ENCODE measurements around the gene CCP110.

The CCP110 gene

DNA sequence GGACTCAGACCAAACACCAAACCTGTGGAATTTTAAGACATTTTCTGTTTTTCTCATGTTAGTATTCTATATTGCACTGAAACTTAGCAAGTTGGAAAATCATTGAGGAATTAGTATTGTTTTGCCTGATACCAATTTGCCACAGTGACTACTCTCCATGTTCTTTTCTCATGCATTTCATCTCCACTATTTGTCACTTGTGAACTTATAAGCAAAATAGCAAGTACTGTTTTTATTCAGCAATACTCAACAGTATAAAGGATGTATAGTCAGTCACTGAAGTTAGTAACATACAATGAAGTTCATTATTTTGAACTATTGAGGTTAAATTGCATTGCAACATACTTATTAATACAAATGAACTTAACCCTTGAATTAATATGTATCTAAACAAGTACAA lies 25.9 kb downstream of the CCP110 start:
- DNase-seq (ENCODE audit: low read depth, low spot score) = no peak

DNA sequence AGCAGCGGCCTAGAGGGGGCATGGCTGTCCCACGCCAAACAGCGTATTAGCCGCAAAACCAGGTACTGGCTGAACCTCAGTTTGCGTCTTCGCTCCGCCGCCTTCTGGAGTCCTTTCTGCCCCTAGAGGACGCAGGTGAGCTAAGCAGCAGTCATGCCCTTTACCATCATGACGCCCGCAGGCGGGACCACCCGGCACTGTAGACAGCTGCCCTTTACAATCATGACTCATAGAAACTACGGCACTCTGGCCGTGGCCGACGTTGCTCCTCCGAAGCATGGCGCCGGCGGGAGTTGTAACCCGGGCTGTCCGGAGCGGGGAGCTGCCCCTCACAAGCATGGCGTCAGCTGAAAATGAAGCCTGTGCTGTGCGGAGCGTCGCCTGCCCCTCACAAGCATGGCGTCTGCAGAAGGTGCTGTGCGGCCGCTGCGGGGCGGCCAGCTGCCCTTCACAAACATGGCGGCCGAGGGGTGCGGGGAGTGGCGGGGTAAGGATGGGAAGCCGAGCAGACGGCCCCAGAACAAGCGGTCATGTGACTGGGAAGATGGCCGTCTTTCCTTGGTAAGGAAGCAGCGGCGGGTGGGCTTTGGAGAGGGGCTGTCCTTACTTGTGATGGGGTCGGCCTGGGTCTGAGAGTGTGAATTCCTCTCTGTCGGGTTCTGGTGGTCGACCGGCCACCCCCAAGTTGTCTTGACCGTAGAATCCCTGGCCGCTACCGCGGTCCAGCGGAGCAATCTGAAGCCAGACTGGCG lies 31.6 kb downstream of the CCP110 start, which contains the start of gene VPS35L:
VPS35L (plus strand) TSS at position 518 of the 752 bp plus-strand sequence; CDS start at position 545, 27 bp downstream.
- peak; percentile 94 for DNase-seq (ENCODE audit: low read depth, low spot score)

DNA sequence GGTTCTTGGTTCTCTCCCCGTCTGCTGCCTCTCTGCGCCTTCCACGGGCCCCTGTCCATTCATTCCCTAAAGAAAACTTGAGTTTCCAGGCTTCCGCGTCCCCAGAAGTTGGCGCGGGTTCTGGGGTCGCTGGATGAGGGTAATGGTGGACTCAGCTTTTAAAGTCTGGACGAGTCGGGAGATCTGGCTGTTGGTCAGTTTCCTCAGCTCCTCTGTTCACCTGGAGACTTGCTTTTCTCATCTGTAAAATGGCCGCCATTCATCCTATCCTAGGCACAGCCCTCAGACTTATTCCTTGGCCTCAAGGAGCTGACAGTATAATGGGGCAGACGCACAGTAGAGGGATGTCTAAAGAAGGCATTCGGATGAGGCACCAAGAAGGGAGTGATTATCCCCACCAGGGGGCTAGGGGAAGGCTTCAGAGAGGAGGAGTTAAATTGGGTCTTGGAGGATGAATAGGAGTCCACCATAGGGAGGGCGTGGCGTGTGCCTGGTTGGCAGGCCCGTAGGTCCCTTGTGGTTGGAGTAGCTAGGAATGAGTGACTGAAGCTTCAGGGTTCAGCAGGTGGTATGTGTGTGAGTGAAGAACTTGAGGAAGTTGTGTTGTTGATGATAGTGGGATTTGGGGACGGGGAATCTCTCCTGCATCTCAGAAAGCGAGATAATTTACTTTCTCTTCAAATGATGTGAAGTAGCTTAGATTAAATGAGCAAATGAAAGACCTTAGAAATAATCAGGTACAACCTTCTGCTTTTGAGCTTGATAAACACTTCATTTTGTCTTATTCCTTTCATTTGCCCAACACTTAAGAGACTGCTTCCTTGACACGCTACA lies 32.4 kb downstream of the CCP110 start:
- no peak for DNase-seq (ENCODE audit: low read depth, low spot score)

DNA sequence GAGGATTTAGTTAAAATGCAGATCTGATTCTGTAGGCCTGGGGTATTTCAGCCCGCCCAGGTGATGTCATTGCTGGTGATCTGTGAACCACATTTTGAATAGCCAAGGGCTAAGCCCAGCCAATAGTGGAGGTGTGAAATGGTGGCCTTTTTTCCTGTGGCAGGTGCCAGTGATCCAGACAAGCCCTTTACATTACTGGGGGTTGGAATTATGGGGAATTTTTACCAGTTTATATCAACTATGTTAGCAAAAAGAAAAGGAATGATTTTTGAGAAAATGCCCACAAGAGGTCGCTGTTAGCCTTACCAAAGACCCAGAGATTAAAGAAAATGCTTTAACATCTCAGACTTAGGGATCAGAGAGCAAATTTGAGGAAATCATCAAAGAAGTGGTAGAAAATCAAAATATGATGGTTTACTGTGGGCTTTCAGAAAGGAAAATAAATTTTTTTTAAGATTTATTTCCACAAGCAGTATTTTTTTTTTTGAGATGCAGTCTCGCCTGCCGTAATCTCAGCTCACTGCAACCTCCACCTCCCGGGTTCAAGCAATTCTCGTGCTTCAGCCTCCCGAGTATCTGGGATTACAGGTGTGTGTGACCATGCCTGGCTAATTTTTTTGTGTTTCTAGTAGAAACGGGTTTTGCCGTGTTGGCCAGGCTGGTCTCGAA lies 35.6 kb downstream of the CCP110 start:
- no peak for DNase-seq (ENCODE audit: low read depth, low spot score)

DNA sequence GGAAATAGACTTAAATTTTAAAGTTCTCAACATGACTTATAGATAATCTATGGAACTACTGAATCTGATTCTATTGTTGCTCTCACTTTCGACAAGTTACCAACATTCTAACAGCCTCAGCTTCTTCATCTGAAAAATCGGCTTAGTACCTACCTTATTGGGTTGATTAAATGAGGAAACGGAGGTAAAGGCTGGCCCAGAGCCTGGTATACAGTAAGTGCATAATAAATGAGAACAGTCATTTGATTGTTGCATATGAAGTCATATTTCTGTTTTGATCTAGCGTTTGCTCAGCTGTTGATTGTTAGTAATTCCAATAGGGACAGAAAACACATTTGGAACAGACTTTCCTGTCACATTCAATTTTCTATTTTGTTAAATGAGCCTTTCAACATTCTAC lies 36.3 kb downstream of the CCP110 start:
- DNase-seq (ENCODE audit: low read depth, low spot score) = no peak

DNA sequence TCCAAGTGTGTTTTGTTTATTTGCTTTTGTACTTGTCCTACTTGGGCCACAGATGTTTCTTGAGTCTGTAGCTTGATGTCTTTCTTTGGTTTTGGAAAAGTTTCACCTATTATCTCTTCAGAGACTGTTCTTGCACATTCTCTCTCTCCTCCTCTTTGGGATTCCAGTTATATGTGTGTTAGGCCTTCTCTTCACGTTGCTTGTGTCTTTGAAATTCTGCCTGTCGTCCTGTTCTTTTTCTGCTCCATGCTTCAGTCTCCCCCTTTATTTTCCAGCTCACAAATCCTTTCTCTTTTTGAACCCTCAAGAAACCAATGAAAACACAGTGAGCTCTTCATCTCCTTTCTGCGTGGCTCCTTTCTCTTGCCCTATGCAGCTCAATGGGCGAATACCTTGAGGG lies 39.6 kb downstream of the CCP110 start:
- DNase-seq (ENCODE audit: low read depth, low spot score) = no peak

DNA sequence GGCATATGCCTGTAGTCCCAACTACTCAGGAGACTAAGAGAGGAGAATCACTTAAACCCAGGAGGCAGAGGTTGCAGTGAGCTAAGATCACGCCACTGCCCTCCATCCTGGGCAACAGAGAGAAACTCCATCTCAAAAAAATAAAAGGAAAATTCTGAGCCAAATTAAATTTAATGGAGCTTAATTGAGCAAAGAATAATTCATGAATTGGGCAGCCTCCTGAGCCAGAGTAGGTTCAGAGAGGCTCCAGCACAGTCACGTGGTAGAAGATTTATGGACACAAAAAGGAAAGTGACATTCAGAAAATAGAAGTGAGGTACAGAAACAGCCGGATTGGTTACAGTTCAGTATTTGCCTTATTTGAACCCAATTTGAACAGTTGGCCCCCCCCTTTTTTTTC lies 42.6 kb downstream of the CCP110 start:
- DNase-seq (ENCODE audit: low read depth, low spot score) = no peak

DNA sequence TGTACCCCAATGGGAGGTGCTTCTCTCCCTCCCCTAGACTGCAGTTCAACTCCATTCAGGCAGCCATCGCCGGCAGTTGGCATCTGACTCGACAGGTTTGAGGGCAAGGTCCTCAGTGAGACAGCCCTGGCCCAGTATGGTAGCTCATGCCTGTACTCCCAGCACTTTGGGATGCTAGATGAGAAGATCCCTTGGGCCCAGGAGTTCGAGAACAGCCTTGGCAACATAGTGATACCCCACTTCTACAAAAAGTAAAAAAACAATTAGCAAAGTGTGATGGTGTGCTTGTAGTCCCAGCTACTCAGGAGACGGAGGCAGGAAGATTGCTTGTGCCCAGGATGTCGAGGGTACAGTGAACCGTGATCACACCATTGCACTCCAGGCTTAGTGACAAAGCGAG lies 43.8 kb downstream of the CCP110 start:
- DNase-seq (ENCODE audit: low read depth, low spot score) = no peak

DNA sequence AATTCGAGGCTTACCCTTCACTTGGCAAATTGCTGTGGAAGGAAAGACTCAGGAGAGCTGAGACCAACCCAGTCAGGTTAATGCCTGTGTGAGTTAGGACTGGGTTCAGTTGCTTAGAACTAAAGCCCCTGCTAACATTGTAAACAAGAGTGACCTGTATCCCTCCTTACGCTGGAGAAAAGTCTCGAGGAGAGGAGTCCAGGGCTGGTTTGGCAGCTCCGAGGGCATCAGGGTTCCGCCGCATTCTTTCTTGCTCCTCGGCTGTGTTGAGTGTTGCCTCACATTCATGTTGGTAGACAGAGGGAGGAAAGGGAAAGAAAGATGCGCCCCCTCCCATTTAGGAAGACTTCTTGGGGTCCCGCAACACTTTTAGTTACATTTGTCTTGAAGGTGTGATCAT lies 50.3 kb downstream of the CCP110 start:
- no peak for DNase-seq (ENCODE audit: low read depth, low spot score)

DNA sequence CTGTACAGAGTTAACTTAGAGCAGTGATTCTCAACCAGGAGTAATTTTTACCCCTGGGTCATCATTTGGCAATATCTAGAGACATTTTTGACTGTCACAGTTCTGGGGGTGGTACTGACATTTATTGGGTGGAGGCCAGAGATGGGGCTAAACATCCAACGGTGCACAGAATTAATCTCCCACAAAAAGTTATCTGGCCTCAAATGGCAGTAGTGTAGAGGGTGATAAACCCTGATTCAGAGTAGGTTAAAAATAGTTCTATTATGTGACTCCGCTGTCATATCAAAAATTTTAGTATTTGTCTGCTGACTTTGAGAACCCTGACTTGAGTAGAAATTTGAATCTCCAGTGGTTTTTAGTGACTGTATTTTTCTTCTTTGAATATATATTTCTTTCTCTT lies 50.9 kb downstream of the CCP110 start:
- no peak for DNase-seq (ENCODE audit: low read depth, low spot score)

DNA sequence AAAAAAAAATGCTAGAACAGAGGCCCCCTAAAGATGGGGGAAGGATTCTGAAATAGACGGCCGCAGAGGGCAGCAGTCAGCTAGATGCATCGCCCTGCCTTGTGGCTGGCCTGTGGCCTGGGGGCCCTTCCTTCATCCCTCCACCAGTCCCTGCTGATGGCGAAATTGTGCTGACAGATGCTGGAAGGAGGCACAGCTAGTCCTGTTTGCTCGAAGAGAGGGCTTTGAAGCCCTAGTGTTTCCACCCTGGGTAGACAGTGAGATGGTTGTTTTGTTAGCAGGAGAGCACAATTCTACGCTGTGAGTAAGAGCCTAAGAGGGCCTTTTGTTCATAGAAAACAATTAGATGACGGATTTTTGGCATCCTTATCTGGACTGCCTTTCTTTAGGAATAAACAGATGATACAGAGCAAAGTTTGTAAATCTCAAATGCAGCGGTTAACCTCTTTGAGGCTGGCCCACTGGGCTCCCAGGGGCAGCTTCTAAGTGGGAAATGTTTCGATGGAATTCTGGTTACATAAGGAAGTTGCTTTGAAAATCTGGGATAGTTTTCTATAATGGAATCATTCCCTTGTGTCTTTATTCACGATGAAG lies 54.7 kb downstream of the CCP110 start:
- no peak for DNase-seq (ENCODE audit: low read depth, low spot score)

DNA sequence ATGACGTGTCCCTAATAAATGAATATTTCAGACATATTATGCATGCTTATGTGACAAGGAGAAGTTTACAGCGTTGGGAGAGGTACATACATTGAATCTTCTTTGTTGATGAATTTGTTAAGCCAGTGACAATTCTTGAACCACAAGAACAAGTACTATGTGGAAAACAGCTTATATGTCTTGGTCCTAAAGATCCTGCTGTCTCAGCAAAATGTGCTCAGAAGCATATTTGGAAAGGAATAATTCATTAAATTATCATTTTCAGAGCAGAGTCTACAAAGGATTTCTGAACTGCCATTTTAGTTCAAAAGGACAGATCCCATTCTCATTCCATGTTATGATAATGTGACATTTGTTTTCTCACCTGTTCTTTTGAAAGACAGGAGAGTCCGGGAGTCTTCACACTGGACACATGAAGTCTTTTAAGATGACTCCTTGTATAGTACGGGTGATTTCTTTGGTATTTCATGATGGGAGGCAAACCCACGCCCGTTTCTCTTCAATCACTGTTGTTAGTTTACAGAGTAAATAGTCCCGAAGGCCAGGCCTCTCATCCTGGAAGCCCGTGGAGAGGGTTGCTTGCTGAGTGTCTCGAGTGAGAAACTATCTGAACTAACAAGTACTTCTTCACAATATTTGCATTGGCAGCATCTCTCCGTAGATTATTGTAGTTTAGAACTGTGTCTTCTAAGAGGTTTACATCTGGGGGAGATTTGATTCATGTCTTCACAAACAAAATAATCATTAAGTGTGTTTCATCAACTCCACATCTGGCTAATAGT lies 58.5 kb downstream of the CCP110 start:
- no peak for DNase-seq (ENCODE audit: low read depth, low spot score)

DNA sequence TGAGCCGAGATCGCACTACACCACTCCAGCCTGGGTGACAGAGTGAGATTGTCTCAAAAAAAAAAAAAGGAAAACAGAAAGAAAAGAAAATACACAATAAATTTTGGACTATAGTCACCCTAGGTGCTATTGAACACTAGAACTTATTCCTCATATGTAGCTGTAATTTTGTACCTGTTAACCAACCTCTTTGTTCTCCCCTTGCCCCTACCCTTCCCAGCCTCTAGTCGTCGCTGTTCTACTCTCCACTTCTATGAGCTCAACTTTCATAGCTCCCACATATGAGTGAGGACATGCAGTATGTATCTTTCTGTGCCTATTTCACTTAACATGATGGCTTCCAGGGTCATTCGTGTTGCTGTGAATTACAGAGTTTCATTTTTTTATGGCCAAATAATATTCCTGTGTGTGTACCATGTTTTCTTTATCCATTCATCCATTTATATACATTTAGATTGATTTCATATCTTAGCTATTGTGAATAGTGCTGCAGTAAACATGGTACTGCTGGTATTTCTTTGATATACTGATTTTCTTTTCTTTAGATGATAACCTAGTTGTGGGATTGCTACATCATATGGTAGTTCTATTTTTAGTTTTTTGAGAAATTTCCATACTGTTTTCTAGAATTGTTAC lies 60.0 kb downstream of the CCP110 start:
- DNase-seq (ENCODE audit: low read depth, low spot score) = no peak

DNA sequence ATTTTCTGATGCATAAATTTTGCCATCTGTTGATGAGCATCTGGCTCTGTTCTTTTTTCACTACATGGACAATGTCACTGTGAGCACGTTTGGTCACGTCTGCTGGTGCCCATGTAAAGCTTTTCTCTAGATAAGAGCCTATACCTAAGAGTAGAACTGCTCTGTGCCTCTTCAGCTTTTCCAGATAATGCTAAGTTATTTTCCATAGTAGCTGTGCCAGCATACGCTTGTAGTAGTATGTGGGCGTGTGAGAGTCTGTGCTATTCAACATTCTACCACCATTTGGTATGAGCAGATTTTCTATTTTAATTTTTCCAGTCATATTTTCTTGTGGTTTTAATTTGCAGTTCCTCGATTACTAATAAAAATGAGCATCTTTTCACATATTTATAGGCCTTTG lies 64.9 kb downstream of the CCP110 start:
- no peak for DNase-seq (ENCODE audit: low read depth, low spot score)

DNA sequence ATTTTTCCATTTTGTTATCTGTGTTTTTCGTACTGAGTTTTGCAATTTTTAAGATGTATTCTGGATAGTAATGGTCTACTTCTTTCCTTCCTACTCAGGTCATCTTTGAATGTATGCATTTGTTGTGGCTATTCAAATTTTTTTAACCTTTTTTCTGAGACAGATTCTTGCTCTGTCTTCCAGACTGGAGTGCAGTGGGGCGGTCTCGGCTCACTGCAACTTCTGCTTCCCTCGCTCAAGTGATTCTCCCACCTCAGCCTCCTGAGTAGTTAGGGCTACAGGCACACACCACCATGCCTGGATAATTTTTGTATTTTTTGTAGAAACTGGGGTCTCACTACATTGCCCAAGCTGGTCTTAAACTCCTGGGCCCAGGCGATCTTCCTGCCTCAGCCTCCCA lies 65.4 kb downstream of the CCP110 start:
- DNase-seq (ENCODE audit: low read depth, low spot score) = no peak

DNA sequence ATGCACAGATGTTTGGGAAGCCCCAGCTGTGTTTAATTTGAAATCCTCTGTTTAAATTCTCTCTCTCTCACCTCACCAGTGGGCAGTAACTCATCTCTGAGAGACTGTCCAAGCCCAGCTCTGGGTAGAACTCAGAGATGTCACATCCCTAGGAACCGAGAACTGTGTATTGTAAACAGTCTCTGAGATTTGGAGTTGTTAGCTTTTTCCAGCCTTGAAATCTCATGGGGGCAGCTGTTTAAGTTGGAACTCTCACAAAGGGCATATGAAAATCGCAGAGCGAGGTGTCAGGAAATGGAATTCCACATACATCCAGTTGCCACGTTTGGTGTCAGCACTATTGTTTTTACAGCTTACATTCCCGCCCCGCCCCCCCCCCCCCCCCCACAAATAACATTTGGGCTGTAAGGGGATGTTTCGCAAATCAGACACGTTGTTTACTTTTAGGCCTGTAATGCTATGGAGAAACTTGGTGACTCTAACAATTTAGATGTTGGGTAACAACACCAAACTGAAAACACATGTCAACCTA lies 66.1 kb downstream of the CCP110 start:
- no peak for DNase-seq (ENCODE audit: low read depth, low spot score)

DNA sequence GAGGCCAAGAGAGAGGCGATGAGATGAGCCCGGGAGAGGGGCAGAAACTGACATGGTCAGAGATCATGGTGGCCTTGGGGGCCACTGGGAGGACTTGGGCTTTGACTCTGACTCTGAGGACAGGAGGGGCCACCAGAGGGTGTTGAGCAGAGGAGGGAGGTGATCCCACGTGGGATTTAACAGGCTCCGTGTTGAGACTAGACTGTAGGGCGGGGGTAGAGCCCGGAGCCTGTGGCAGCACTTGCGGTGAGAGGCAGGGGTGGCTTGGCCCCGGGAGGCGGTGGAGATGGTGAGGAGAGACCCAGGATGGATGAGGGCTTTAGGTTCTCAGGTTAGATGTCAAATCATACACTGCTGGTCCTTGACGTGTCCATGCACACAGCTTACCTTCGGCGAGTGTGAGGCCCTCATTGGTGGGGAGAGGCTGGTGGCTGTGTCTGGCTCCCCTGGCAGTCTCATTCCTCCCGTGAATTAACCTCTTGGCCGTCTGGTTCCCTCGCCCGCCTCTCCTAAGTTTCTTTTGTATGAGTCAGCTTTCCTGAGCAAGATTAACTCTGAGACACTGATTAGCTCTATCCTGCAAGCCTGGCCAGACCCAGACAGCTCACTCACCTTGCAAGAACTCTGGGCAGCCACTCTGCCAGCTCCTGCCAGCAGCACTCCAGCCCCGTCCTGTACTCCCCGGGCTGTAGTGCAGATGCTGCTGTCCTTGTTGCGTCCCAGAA lies 71.5 kb downstream of the CCP110 start:
- no peak for DNase-seq (ENCODE audit: low read depth, low spot score)

DNA sequence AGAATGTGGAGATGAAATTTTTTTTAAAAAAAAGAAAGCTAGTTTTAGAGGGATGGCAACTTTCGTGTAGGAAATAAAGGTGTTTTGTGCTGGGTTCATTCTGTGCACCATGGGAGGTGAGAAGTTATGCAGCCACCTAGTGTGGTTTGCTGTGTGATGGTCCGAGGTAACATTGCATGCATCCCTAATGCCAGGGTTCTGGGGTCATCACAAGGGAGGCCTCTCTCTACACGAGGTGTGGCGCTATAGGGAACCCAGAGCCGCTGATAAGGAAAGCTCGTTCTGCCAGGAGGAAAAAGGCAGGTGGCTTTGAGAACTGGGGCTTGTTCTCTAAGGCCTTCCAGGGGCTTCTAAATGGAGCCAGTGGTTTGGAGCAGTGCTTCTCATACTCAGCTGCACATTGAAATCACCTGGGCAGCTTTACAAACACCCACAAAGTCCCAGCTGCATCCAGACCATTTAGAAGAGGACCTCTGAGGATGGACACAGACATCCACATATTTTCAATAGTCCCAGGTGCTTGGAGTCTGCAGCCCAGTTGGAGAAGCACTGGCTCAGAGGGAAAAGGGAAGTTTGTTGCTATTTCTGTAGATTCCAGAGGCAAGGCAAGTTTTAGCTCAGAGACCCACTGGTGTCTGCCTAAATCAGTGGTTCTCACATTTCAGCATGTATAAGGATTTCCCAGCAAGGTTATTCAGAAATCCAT lies 75.2 kb downstream of the CCP110 start:
- no peak for DNase-seq (ENCODE audit: low read depth, low spot score)
